ENCODE results near the gene RASEF.

The RASEF gene

DNA sequence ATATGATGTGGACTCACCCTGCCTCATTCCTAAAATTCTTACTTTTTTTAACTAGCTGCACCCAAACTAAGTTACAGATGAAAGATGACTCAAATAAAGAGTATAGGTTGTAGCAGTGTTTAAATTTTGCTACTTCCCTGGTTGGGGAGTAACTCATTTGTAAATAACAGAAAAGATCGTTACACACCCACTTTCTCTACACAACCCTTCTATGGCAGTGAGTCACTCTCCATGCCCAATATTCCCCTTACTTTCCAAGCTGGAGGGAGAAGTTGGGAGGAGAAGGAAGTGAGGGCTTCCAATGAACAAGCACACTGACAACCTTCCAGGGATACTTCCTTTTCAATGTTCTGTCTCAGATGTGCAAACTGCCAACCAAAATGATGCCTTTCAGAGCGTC, 1.9 kb downstream of the RASEF start:
- Histone ChIP-seq H3K9ac (ENCODE audit: low read length in 5 of 5) (no peak overlapping the region), H3K9me3 (ENCODE audit: control insufficient read depth in 5 of 5, low read length in 5 of 5) (no peaks in the 10 kb centered on the region), H3K27ac (ENCODE audit: low read depth, low read length) (no peak overlapping the region), H3K4me3 (ENCODE audit: low read depth in 1 of 5, low read length in 5 of 5) (no peak overlapping the region), H3K4me1 (ENCODE audit: control insufficient read depth in 5 of 5, insufficient read depth in 5 of 5, low read length in 5 of 5) (peaks cover 0 to 16% (median 13%) of the 10 kb centered on the region in 5 donors), H3K36me3 (ENCODE audit: control insufficient read depth in 5 of 5, insufficient read depth in 5 of 5, low read length in 5 of 5) (no peaks in the 10 kb centered on the region), H3K27me3 (ENCODE audit: control insufficient read depth in 5 of 5, insufficient read depth in 4 of 5, low read length in 5 of 5) (peaks cover 18 to 34% (median 27%) of the 10 kb centered on the region in 5 donors)

DNA sequence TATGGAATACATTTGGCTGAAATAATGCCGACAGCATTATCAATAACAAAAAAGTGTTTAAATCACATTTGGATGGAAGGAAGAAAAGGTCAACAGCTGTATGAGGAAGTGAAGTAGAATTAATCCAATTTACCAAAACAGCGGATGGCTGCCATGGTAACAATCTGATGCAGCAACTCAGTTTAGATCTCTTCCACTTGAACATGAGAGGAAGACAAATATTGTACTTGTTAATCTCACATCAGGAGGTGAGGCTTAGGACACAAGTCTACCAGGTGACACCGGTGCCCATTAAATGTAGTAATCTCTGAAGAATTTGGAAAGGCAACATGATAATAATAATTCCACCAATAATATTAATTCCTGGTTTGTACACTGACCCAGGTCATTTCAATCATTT, 2.4 kb downstream of the RASEF start:
- Histone ChIP-seq H3K9ac (ENCODE audit: low read length in 5 of 5) (no peak overlapping the region), H3K4me3 (ENCODE audit: low read depth in 1 of 5, low read length in 5 of 5) (no peak overlapping the region), H3K27me3 (ENCODE audit: control insufficient read depth in 5 of 5, insufficient read depth in 4 of 5, low read length in 5 of 5) (peaks cover 18 to 34% (median 26%) of the 10 kb centered on the region in 5 donors), H3K4me1 (ENCODE audit: control insufficient read depth in 5 of 5, insufficient read depth in 5 of 5, low read length in 5 of 5) (peaks cover 0 to 16% (median 13%) of the 10 kb centered on the region in 5 donors), H3K27ac (ENCODE audit: low read depth, low read length) (no peak overlapping the region), H3K36me3 (ENCODE audit: control insufficient read depth in 5 of 5, insufficient read depth in 5 of 5, low read length in 5 of 5) (no peaks in the 10 kb centered on the region), H3K9me3 (ENCODE audit: control insufficient read depth in 5 of 5, low read length in 5 of 5) (no peaks in the 10 kb centered on the region)

DNA sequence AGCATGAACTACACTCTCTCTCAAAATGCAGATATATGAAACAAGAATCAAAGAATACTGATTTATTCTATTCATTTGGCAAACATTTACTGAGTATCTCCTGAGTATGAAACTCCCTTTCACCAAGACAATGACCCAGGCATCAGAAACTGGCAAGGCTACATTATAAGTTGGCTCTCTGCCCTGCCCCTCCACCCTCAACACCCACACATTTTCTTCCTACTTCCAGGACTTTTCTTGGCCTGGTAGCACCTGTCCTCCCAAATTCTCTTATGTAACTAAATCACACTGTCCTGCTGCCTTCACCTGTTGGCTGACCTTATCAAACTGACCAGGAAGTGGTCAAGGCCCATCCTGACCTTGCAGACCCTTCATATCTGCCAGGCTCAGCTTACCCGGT, 3.5 kb downstream of the RASEF start:
- H3K27me3 ChIP-seq (ENCODE audit: control insufficient read depth in 5 of 5, insufficient read depth in 4 of 5, low read length in 5 of 5) = peaks cover 15 to 30% (median 25%) of the 10 kb centered on the region in 5 donors
- H3K4me1 ChIP-seq (ENCODE audit: control insufficient read depth in 5 of 5, insufficient read depth in 5 of 5, low read length in 5 of 5) = peaks cover 0 to 16% (median 13%) of the 10 kb centered on the region in 5 donors
- no peak overlapping the region for H3K4me3 ChIP-seq (ENCODE audit: low read depth in 1 of 5, low read length in 5 of 5)
- no peak overlapping the region for H3K27ac ChIP-seq (ENCODE audit: low read depth, low read length)
- H3K9ac ChIP-seq (ENCODE audit: low read length in 5 of 5) = no peak overlapping the region
- H3K36me3 ChIP-seq (ENCODE audit: control insufficient read depth in 5 of 5, insufficient read depth in 5 of 5, low read length in 5 of 5) = no peaks in the 10 kb centered on the region
- H3K9me3 ChIP-seq (ENCODE audit: control insufficient read depth in 5 of 5, low read length in 5 of 5) = no peaks in the 10 kb centered on the region

DNA sequence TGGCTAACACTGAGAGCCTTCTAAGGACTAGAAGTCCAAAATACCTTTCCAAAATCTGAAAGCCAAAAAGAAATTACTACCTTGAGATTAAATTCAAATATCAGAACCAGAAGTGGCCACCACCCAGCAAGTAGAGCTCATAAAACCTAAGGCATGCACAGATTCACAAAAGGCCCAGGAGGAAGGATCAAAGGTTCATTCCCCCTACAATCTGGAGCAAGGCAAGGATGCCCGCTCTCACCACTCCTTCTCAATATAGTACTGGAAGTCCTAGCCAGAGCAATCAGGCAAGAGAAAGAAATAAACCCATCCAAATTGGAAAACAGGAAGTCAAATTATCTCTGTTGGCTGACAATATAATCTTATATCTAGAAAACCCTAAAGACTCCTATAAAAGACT, 6.0 kb downstream of the RASEF start:
- Histone ChIP-seq H3K27me3 (ENCODE audit: control insufficient read depth in 5 of 5, insufficient read depth in 4 of 5, low read length in 5 of 5) (peaks cover 6 to 18% (median 10%) of the 10 kb centered on the region in 5 donors), H3K27ac (ENCODE audit: low read depth, low read length) (no peak overlapping the region), H3K4me3 (ENCODE audit: low read depth in 1 of 5, low read length in 5 of 5) (no peak overlapping the region), H3K36me3 (ENCODE audit: control insufficient read depth in 5 of 5, insufficient read depth in 5 of 5, low read length in 5 of 5) (no peaks in the 10 kb centered on the region), H3K9me3 (ENCODE audit: control insufficient read depth in 5 of 5, low read length in 5 of 5) (no peaks in the 10 kb centered on the region), H3K4me1 (ENCODE audit: control insufficient read depth in 5 of 5, insufficient read depth in 5 of 5, low read length in 5 of 5) (peaks cover 0 to 2% (median 1%) of the 10 kb centered on the region in 5 donors), H3K9ac (ENCODE audit: low read length in 5 of 5) (no peak overlapping the region)

DNA sequence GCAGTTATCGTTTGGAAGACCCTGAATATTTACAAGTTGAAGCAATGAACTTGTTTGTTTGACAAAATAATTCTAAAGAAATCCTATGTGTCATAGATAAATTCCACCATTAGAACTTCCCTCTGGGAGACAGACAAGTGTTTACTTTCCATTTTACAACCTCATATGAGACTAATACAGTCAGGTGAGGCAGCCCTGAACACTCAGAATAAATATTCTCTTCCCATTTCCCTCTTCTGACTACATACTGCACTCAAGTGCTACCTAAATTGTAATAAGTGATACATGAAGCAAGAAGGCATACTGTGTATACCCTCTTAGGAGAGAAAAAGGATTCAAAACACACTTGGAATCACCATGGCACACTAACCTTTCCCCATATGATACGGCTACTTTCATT, 6.8 kb downstream of the RASEF start:
- H3K4me3 ChIP-seq (ENCODE audit: low read depth in 1 of 5, low read length in 5 of 5) = no peak overlapping the region
- H3K9me3 ChIP-seq (ENCODE audit: control insufficient read depth in 5 of 5, low read length in 5 of 5) = no peaks in the 10 kb centered on the region
- peaks cover under 1 to 12% (median 4%) of the 10 kb centered on the region in 5 donors for H3K27me3 ChIP-seq (ENCODE audit: control insufficient read depth in 5 of 5, insufficient read depth in 4 of 5, low read length in 5 of 5)
- H3K27ac ChIP-seq (ENCODE audit: low read depth, low read length) = no peak overlapping the region
- H3K36me3 ChIP-seq (ENCODE audit: control insufficient read depth in 5 of 5, insufficient read depth in 5 of 5, low read length in 5 of 5) = no peaks in the 10 kb centered on the region
- no peak overlapping the region for H3K9ac ChIP-seq (ENCODE audit: low read length in 5 of 5)
- no peaks in the 10 kb centered on the region for H3K4me1 ChIP-seq (ENCODE audit: control insufficient read depth in 5 of 5, insufficient read depth in 5 of 5, low read length in 5 of 5)

DNA sequence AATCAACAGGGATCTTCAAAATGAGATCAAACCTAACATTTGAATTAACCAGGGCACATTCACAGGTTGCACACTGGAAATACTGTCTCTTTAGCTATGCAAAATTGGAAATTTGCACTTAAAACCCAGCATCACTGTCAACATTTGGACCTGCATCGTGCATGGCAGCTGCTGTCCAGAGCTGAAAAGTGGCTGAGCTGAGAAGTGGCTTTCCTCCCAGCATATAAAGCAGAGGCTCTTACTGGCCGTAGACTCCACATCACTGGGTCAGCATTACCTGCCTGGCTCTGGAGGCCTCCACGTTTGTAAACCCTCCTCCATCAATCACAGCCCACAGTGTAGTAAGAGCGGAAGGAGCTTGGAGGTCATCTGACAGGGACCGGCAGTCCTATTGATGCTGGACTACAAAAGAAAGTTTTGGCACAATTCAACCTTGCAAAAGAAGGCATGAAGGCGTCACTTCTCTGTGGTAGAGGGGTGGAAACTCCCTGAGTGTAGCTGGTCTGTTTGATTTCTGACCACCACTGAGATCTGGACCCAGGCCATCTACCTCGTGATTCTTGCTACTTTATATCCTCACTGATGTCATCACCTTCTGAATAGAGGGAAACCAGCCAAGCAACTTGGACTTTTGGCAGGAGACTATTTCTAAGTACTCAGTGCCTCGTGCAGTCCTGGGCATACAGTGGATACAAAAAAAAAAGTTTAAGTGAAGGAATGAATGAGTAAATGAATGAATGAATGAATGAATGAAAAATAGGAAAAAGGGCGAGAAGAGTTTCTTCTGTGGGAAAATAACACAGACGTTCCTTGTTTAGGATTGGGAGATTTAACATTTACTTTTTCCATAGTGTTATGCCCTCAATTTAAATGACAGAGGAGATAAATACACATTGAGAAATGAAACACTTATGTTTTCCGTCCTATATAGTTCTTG, 14.8 kb downstream of the RASEF start:
- H3K27ac ChIP-seq (ENCODE audit: low read depth, low read length) = no peak overlapping the region
- peaks cover 0 to 3% (median 0%) of the 10 kb centered on the region in 5 donors for H3K27me3 ChIP-seq (ENCODE audit: control insufficient read depth in 5 of 5, insufficient read depth in 4 of 5, low read length in 5 of 5)
- H3K4me3 ChIP-seq (ENCODE audit: low read depth in 1 of 5, low read length in 5 of 5) = no peak overlapping the region
- peaks cover 0 to 2% (median 0%) of the 10 kb centered on the region in 5 donors for H3K9me3 ChIP-seq (ENCODE audit: control insufficient read depth in 5 of 5, low read length in 5 of 5)
- no peak overlapping the region for H3K9ac ChIP-seq (ENCODE audit: low read length in 5 of 5)
- H3K36me3 ChIP-seq (ENCODE audit: control insufficient read depth in 5 of 5, insufficient read depth in 5 of 5, low read length in 5 of 5) = no peaks in the 10 kb centered on the region
- peaks cover 0 to 3% (median 0%) of the 10 kb centered on the region in 5 donors for H3K4me1 ChIP-seq (ENCODE audit: control insufficient read depth in 5 of 5, insufficient read depth in 5 of 5, low read length in 5 of 5)

DNA sequence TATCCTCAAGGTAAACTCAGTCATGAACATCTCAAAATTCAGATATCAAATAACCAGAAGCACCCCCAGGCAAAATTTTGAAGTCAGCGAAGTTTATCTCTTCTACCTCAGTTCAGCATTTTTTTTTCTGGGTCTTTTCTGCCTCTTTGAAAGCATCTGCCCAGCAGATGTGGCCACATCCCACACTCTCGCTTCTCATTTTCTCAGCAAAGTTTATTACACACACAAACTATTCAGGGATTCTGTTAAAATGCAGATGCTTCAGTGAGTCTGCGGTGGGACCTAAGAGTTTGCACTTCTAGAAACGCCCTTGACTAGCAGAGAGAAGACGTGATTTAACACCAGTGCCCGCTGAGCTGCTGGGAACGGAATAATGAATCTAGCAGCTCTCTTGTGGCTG, 19.3 kb downstream of the RASEF start:
- Histone ChIP-seq H3K27ac (ENCODE audit: low read depth, low read length) (no peak overlapping the region), H3K4me3 (ENCODE audit: low read depth in 1 of 5, low read length in 5 of 5) (no peak overlapping the region), H3K27me3 (ENCODE audit: control insufficient read depth in 5 of 5, insufficient read depth in 4 of 5, low read length in 5 of 5) (peaks cover 0 to 3% (median 0%) of the 10 kb centered on the region in 5 donors), H3K9ac (ENCODE audit: low read length in 5 of 5) (no peak overlapping the region), H3K4me1 (ENCODE audit: control insufficient read depth in 5 of 5, insufficient read depth in 5 of 5, low read length in 5 of 5) (peaks cover 0 to 10% (median 0%) of the 10 kb centered on the region in 5 donors), H3K36me3 (ENCODE audit: control insufficient read depth in 5 of 5, insufficient read depth in 5 of 5, low read length in 5 of 5) (no peaks in the 10 kb centered on the region), H3K9me3 (ENCODE audit: control insufficient read depth in 5 of 5, low read length in 5 of 5) (peaks cover 0 to 2% (median 0%) of the 10 kb centered on the region in 5 donors)

DNA sequence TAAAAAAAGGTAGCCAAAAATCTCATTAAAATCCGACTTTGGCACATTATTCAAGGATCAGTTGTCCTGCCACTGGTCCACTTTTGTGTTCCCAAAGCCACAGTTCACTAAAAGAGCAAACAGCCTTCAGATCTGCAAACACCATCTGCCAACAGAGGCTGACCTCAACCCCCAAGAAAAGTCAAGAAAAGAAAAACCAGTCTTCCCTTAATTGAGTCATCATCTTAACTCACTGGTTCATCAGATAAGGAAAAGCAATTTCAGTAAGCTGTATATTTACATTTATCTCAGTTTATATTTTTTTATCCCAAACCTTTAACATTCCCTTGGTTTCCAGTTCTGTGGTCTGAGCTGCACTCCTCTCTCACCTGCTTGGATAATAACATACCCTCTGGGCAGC, 21.2 kb downstream of the RASEF start:
- peaks cover 0 to 2% (median 0%) of the 10 kb centered on the region in 5 donors for H3K9me3 ChIP-seq (ENCODE audit: control insufficient read depth in 5 of 5, low read length in 5 of 5)
- H3K27ac ChIP-seq (ENCODE audit: low read depth, low read length) = no peak overlapping the region
- H3K36me3 ChIP-seq (ENCODE audit: control insufficient read depth in 5 of 5, insufficient read depth in 5 of 5, low read length in 5 of 5) = no peaks in the 10 kb centered on the region
- no peaks in the 10 kb centered on the region for H3K27me3 ChIP-seq (ENCODE audit: control insufficient read depth in 5 of 5, insufficient read depth in 4 of 5, low read length in 5 of 5)
- H3K4me1 ChIP-seq (ENCODE audit: control insufficient read depth in 5 of 5, insufficient read depth in 5 of 5, low read length in 5 of 5) = peaks cover 0 to 7% (median 0%) of the 10 kb centered on the region in 5 donors
- H3K9ac ChIP-seq (ENCODE audit: low read length in 5 of 5) = no peak overlapping the region
- no peak overlapping the region for H3K4me3 ChIP-seq (ENCODE audit: low read depth in 1 of 5, low read length in 5 of 5)

DNA sequence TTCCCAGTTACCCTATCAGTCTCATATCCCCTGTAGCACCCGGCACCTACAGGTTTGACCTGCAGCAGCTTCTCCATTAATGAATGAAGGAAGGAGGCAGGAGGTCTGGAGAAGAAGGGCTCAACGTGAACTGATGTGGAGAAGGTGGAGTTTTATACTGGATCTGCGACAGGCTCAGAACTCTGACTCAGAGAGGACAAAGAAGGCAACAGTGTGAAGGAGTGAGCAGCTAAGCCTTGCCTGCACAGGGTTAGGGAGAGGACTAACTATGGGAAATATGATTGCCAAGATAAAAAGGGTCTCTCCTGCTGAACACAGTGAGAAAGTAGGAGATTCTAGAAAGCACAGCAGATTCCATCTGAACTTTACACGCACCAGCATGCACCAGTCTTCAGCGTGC, 23.6 kb downstream of the RASEF start:
- Histone ChIP-seq H3K4me3 (ENCODE audit: low read depth in 1 of 5, low read length in 5 of 5) (no peak overlapping the region), H3K9ac (ENCODE audit: low read length in 5 of 5) (no peak overlapping the region), H3K27ac (ENCODE audit: low read depth, low read length) (no peak overlapping the region), H3K4me1 (ENCODE audit: control insufficient read depth in 5 of 5, insufficient read depth in 5 of 5, low read length in 5 of 5) (peaks cover 0 to 7% (median 0%) of the 10 kb centered on the region in 5 donors), H3K27me3 (ENCODE audit: control insufficient read depth in 5 of 5, insufficient read depth in 4 of 5, low read length in 5 of 5) (no peaks in the 10 kb centered on the region), H3K36me3 (ENCODE audit: control insufficient read depth in 5 of 5, insufficient read depth in 5 of 5, low read length in 5 of 5) (no peaks in the 10 kb centered on the region), H3K9me3 (ENCODE audit: control insufficient read depth in 5 of 5, low read length in 5 of 5) (peaks cover 0 to 2% (median 0%) of the 10 kb centered on the region in 5 donors)

DNA sequence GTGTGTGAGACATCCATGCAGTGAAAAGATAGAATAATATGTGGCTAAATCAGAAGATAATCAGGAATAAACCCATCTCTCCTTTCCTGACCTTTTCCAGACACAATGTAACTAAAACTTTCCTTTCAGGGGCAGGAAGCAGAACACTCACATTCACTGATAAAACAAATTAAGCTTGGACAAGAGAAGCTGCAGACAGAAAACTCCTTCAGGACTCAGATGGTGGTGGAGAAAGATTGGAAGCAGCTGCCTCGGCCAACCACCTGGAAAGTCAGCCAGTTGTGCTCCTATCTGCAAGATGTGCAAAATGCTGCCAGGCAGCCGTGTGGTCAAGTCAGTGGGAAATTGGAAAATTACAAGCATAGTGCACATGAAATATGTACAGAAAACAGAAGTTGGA, 26.9 kb downstream of the RASEF start:
- H3K27me3 ChIP-seq (ENCODE audit: control insufficient read depth in 5 of 5, insufficient read depth in 4 of 5, low read length in 5 of 5) = no peaks in the 10 kb centered on the region
- H3K4me3 ChIP-seq (ENCODE audit: low read depth in 1 of 5, low read length in 5 of 5) = no peak overlapping the region
- H3K9ac ChIP-seq (ENCODE audit: low read length in 5 of 5) = no peak overlapping the region
- H3K27ac ChIP-seq (ENCODE audit: low read depth, low read length) = no peak overlapping the region
- peaks cover 0 to 4% (median 0%) of the 10 kb centered on the region in 5 donors for H3K9me3 ChIP-seq (ENCODE audit: control insufficient read depth in 5 of 5, low read length in 5 of 5)
- H3K36me3 ChIP-seq (ENCODE audit: control insufficient read depth in 5 of 5, insufficient read depth in 5 of 5, low read length in 5 of 5) = no peaks in the 10 kb centered on the region
- no peaks in the 10 kb centered on the region for H3K4me1 ChIP-seq (ENCODE audit: control insufficient read depth in 5 of 5, insufficient read depth in 5 of 5, low read length in 5 of 5)

All from subcutaneous abdominal adipose tissue (tissue), 5 donors.